Pancreas (tissue), 8 donors: ENCODE measurements around the gene BTBD19. TPM values are rescaled to one million over a fixed set of nuclear protein-coding genes. Genes with fewer than 3 reads are reported as not detected.

Experiments used
- polyA plus RNA-seq, 2 donors: library from polyadenylated mRNA; stranded (reverse); fragments of 200-250 nt; gene quantifications; one replicate each; pipeline ENCODE4 v1.2.3, GENCODE V29; 2013
- total RNA-seq, 6 donors: library from RNA; stranded (reverse); fragmentation: NEBNext Ultra II Directional in 4 of 6; extraction: Animal tissue kit (Norgen Biotek cat#: 25700) in 4 of 6; gene quantifications; one replicate each; pipeline versions ENCODE4 v1.2.1 to v1.2.4, GENCODE V29; 2021 to 2023
- donor health status: healthy with polysubstance abuse.
- donor health status: DM: no; HTN: no; CAD: no; lungs with moderate emphysema.
- donor health status: DM: no; HTN: no; CAD: no.
- donor health status: Bipolar disorder and iron deficiency.
- donor health status: DM: yes; HTN: yes; CAD: no.
- donor health status: DM: no; HTN: no; CAD: no.
- donor health status: DM: no; HTN: no; CAD: no.
- donor health status: DM: yes; HTN: yes; CAD: no.

The BTBD19 gene
- total and polyA plus RNA-seq, 8 donors = 0.91 to 5.7 (median 2.6) TPM

Other genes starting within 250 kb of the BTBD19 start
- gene TMEM53, start 134.0 kb upstream of the BTBD19 start, total RNA-seq = 1 to 10 TPM; 2.6 to 5.4 (median 3.7) TPM
- gene TMEM53, start 134.0 kb upstream of the BTBD19 start, polyA plus RNA-seq = 10 to 100 TPM in 1 of 2 donors, 1 to 10 TPM in 1; 5.5 to 10.4 TPM
- 1 to 10 TPM in 3 of 6 donors, under 1 TPM in 3; 0.42 to 2.9 (median 1.1) TPM for gene ARMH1, start 133.8 kb upstream of the BTBD19 start, total RNA-seq
- 10 to 100 TPM in 1 of 2 donors, 1 to 10 TPM in 1; 5.6 to 10.7 TPM for gene ARMH1, start 133.8 kb upstream of the BTBD19 start, polyA plus RNA-seq
- gene RNU5D-1, start 77.4 kb upstream of the BTBD19 start, total RNA-seq = not detected
- not detected for gene RNU5D-1, start 77.4 kb upstream of the BTBD19 start, polyA plus RNA-seq
- 1 to 10 TPM in 2 of 6 donors, under 1 TPM in 3, not detected in 1; 0.12 to 1.6 (median 0.44) TPM for gene KIF2C, start 68.7 kb upstream of the BTBD19 start, total RNA-seq
- gene KIF2C, start 68.7 kb upstream of the BTBD19 start, polyA plus RNA-seq = under 1 TPM; 0.30 to 0.40 TPM
- 1,000 to 10,000 TPM in 4 of 6 donors, 100 to 1,000 TPM in 2; 843 to 1,579 (median 1,280) TPM for gene RPS8, start 33.0 kb upstream of the BTBD19 start, total RNA-seq
- 1,000 to 10,000 TPM; 1,365 to 1,938 TPM for gene RPS8, start 33.0 kb upstream of the BTBD19 start, polyA plus RNA-seq
- gene BEST4, start 20.4 kb upstream of the BTBD19 start, total RNA-seq = under 1 TPM; 0.12 to 0.41 (median 0.32) TPM
- under 1 TPM; 0.56 to 0.68 TPM for gene BEST4, start 20.4 kb upstream of the BTBD19 start, polyA plus RNA-seq
- gene PLK3, start 8.1 kb upstream of the BTBD19 start, total RNA-seq = 10 to 100 TPM in 3 of 6 donors, 1 to 10 TPM in 3; 6.1 to 15.9 (median 9.7) TPM
- 10 to 100 TPM; 21.6 to 35.3 TPM for gene PLK3, start 8.1 kb upstream of the BTBD19 start, polyA plus RNA-seq
- gene DYNLT4, start 1.2 kb upstream of the BTBD19 start, total RNA-seq = 1 to 10 TPM in 1 of 6 donors, under 1 TPM in 5; 0.28 to 1.8 (median 0.38) TPM
- 1 to 10 TPM in 1 of 2 donors, under 1 TPM in 1; 0.33 to 1.8 TPM for gene DYNLT4, start 1.2 kb upstream of the BTBD19 start, polyA plus RNA-seq
- gene PTCH2, start 34.7 kb downstream of the BTBD19 start, total RNA-seq = under 1 TPM; 0.16 to 0.90 (median 0.34) TPM
- 1 to 10 TPM; 1.2 to 1.8 TPM for gene PTCH2, start 34.7 kb downstream of the BTBD19 start, polyA plus RNA-seq
- 10 to 100 TPM in 4 of 6 donors, 1 to 10 TPM in 2; 7.7 to 14.6 (median 12.1) TPM for gene EIF2B3, start 178.1 kb downstream of the BTBD19 start, total RNA-seq
- gene EIF2B3, start 178.1 kb downstream of the BTBD19 start, polyA plus RNA-seq = 1 to 10 TPM; 6.0 to 9.7 TPM
- gene HECTD3, start 202.8 kb downstream of the BTBD19 start, total RNA-seq = 10 to 100 TPM; 23.5 to 36.4 (median 29.7) TPM
- 10 to 100 TPM; 32.0 to 49.0 TPM for gene HECTD3, start 202.8 kb downstream of the BTBD19 start, polyA plus RNA-seq
- 10 to 100 TPM; 16.9 to 36.6 (median 25.7) TPM for gene UROD, start 203.7 kb downstream of the BTBD19 start, total RNA-seq
- 10 to 100 TPM; 52.8 to 71.2 TPM for gene UROD, start 203.7 kb downstream of the BTBD19 start, polyA plus RNA-seq